H7 (cell line): ENCODE data around the gene NDUFS4. TPM values are rescaled to one million over a fixed set of nuclear protein-coding genes. Genes with fewer than 3 reads are reported as not detected.
"Not testable (repeated sequence)": the region's sequence is repeated elsewhere in the genome, so short reads cannot be mapped to it uniquely, and the experiment has no call there.

Source experiments
- DNase-seq: peaks from one replicate; pipeline ENCODE4 v3.0.0; 2012
- H3K27me3 ChIP-seq: 2 replicates; pipeline ENCODE4 v1.6.0; 2011; ENCODE audit warnings: mild to moderate bottlenecking, low read length; ENCODE audit not compliant: control insufficient read depth, insufficient read depth
- H3K36me3 ChIP-seq: replicated peaks from 2 replicates; pipeline ENCODE4 v1.5.1; 2011; ENCODE audit warnings: low read length; ENCODE audit not compliant: control insufficient read depth, insufficient read depth
- H3K4me3 ChIP-seq: 2 replicates; pipeline ENCODE4 v1.5.1; 2011; ENCODE audit warnings: low read depth, mild to moderate bottlenecking, control low read depth, low read length, moderate library complexity; ENCODE audit not compliant: insufficient read depth
- total RNA-seq: library from RNA; depleted of rRNA; stranded (reverse); fragments of >200 nt; shearing (Covaris generic); gene quantifications from 2 replicates; pipeline ENCODE4 v1.2.3, GENCODE V29; 2014

Gene NDUFS4
- total RNA-seq, 1 experiment from 2014 or later, result 106 TPM

- Histone ChIP-seq H3K27me3 (no peaks in the 10 kb centered on the region), H3K4me3 (no peak overlapping the region), H3K36me3 (no peaks in the 10 kb centered on the region)
- no peak for DNase-seq
Observed at GRCh38 chr5:53597894-53598293, 37.5 kb downstream of the NDUFS4 start.

- H3K27me3 ChIP-seq, result no peaks in the 10 kb centered on the region
- DNase-seq, result no peak
- no peak overlapping the region for H3K4me3 ChIP-seq
- no peaks in the 10 kb centered on the region for H3K36me3 ChIP-seq
Observed at GRCh38 chr5:53601570-53601969, 41.1 kb downstream of the NDUFS4 start.

- DNase-seq, result no peak
Observed at GRCh38 chr5:53603009-53603687, 42.7 kb downstream of the NDUFS4 start.

GRCh38 chr5:53604309-53604708, 43.9 kb downstream of the NDUFS4 start:
- DNase-seq, result no peak
- Histone ChIP-seq H3K4me3 (no peak overlapping the region), H3K36me3 (no peaks in the 10 kb centered on the region), H3K27me3 (no peaks in the 10 kb centered on the region)

More at GRCh38 chr5:53603009-53603687, 42.7 kb downstream of the NDUFS4 start:
- Histone ChIP-seq H3K4me3 (no peak overlapping the region), H3K36me3 (no peaks in the 10 kb centered on the region), H3K27me3 (no peaks in the 10 kb centered on the region)

- H3K27me3 ChIP-seq, result no peaks in the 10 kb centered on the region
- no peak for DNase-seq
Observed at GRCh38 chr5:53607886-53608285, 47.4 kb downstream of the NDUFS4 start.

GRCh38 chr5:53608897-53609296, 48.5 kb downstream of the NDUFS4 start:
- H3K36me3 ChIP-seq, H3K4me3 ChIP-seq, DNase-seq, H3K27me3 ChIP-seq: not testable (repeated sequence)

More at GRCh38 chr5:53607886-53608285, 47.4 kb downstream of the NDUFS4 start:
- Histone ChIP-seq H3K4me3 (no peak overlapping the region), H3K36me3 (no peaks in the 10 kb centered on the region)

GRCh38 chr5:53613061-53613460, 52.6 kb downstream of the NDUFS4 start:
- H3K4me3 ChIP-seq, result no peak overlapping the region
- H3K36me3 ChIP-seq, result no peaks in the 10 kb centered on the region
- H3K27me3 ChIP-seq, result no peaks in the 10 kb centered on the region
- no peak for DNase-seq

GRCh38 chr5:53613536-53613935, 53.1 kb downstream of the NDUFS4 start:
- no peak for DNase-seq
- no peak overlapping the region for H3K4me3 ChIP-seq
- no peaks in the 10 kb centered on the region for H3K36me3 ChIP-seq
- H3K27me3 ChIP-seq, result no peaks in the 10 kb centered on the region

GRCh38 chr5:53614376-53614885, 54.0 kb downstream of the NDUFS4 start:
- no peaks in the 10 kb centered on the region for H3K36me3 ChIP-seq
- H3K27me3 ChIP-seq, result no peaks in the 10 kb centered on the region
- DNase-seq, result no peak
- no peak overlapping the region for H3K4me3 ChIP-seq

- H3K36me3 ChIP-seq, result no peaks in the 10 kb centered on the region
- no peak for DNase-seq
Observed at GRCh38 chr5:53616939-53617549, 56.6 kb downstream of the NDUFS4 start.

GRCh38 chr5:53631251-53631650, 70.8 kb downstream of the NDUFS4 start:
- Histone ChIP-seq H3K4me3 (no peak overlapping the region), H3K27me3 (no peaks in the 10 kb centered on the region), H3K36me3 (no peaks in the 10 kb centered on the region; the same call in 1 of the 2 replicates)
- DNase-seq, result no peak

More at GRCh38 chr5:53616939-53617549, 56.6 kb downstream of the NDUFS4 start:
- Histone ChIP-seq H3K27me3 (no peaks in the 10 kb centered on the region), H3K4me3 (no peak overlapping the region)

- DNase-seq, result no peak
- Histone ChIP-seq H3K27me3 (no peaks in the 10 kb centered on the region), H3K4me3 (no peak overlapping the region), H3K36me3 (no peaks in the 10 kb centered on the region)
Observed at GRCh38 chr5:53642061-53642460, 81.6 kb downstream of the NDUFS4 start.

- no peaks in the 10 kb centered on the region for H3K36me3 ChIP-seq
- H3K4me3 ChIP-seq, result no peak overlapping the region
- no peaks in the 10 kb centered on the region for H3K27me3 ChIP-seq
- DNase-seq, result no peak
Observed at GRCh38 chr5:53643445-53643844, 83.0 kb downstream of the NDUFS4 start.

- no peak overlapping the region for H3K4me3 ChIP-seq
- no peaks in the 10 kb centered on the region for H3K27me3 ChIP-seq
- H3K36me3 ChIP-seq, result no peaks in the 10 kb centered on the region; the same call in 1 of the 2 replicates
- no peak for DNase-seq
Observed at GRCh38 chr5:53645078-53645477, 84.6 kb downstream of the NDUFS4 start.

GRCh38 chr5:53649352-53649751, 88.9 kb downstream of the NDUFS4 start:
- Histone ChIP-seq H3K27me3 (no peaks in the 10 kb centered on the region), H3K36me3 (no peaks in the 10 kb centered on the region; the same call in 1 of the 2 replicates), H3K4me3 (no peak overlapping the region)
- DNase-seq, result no peak
